Right atrium auricular region (tissue), 2 donors: ENCODE measurements around the gene HSPA4. TPM values are rescaled to one million over a fixed set of nuclear protein-coding genes. Genes with fewer than 3 reads are reported as not detected.
"Not testable (repeated sequence)": the region's sequence is repeated elsewhere in the genome, so short reads cannot be mapped to it uniquely, and the experiment has no call there.

Experiments used
- DNase-seq: peaks from one replicate; pipeline ENCODE4 v3.0.0-alpha.2; 2019; ENCODE audit warnings: low spot score
- H3K27ac ChIP-seq, 2 donors: fragments of 200-600 bp; sonication (generic); 1 replicate in 1 of 2; 2 replicates in 1 of 2; pipeline ENCODE4 v1.5.1; 2016 to 2019
- H3K27me3 ChIP-seq, 2 donors: fragments of 200-600 bp; sonication (generic); one replicate each; pipeline versions ENCODE4 v1.5.1 to v1.6.0; 2017 to 2019
- H3K36me3 ChIP-seq: fragments of 200-600 bp; sonication (generic); one replicate; pipeline ENCODE4 v1.5.1; 2016
- H3K4me1 ChIP-seq, 2 donors: fragments of 200-600 bp; sonication (generic); one replicate each; pipeline versions ENCODE4 v1.5.1 to v1.6.0; 2017 to 2019
- H3K4me3 ChIP-seq, 2 donors: fragments of 200-600 bp; sonication (generic); 1 replicate in 1 of 2; 2 replicates in 1 of 2; pipeline ENCODE4 v1.5.1; 2017 to 2019; ENCODE audit warnings: mild to moderate bottlenecking in 1 of 2, moderate library complexity in 1 of 2
- H3K9me3 ChIP-seq, 2 donors: fragments of 200-600 bp; sonication (generic); one replicate each; pipeline ENCODE4 v1.5.1; 2019
- total RNA-seq, 2 donors: library from RNA; depleted of rRNA; stranded (reverse); fragments of >200 nt; gene quantifications; one replicate each; pipeline ENCODE4 v1.1.0, GENCODE V29; 2016
- TF ChIP-seq, protein P1 (sequence below), 2 donors: fragments of 200-600 bp; sonication (generic); IDR thresholded peaks; one replicate each; pipeline ENCODE4 v1.5.1; 2019; ENCODE audit warnings: antibody characterized with exemption in 2 of 2

HSPA4 gene
- total RNA-seq, 2 donors from 2014 or later = 50.4 to 56.3 TPM

DNA sequence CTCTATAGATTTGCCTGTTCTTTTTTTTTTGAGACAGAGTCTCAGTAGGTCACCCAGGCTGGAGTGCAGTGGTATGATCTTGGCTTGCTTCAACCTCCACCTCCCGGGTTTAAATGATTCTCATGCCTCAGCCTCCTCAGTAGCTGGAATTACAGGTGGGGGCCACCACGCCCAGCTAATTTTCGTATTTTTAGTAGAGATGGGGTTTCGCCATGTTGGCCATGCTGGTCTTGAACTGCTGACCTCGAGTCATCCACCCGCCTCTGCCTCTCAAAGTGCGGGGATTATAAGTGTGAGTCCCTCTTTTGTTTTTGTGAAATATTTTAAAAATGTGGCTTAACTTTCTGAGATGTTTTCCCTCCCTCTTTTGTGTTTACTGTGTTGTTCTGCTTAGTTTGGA is 29.2 kb downstream of the HSPA4 start:
- no peak overlapping the region for H3K27ac ChIP-seq
- peaks cover 18% of the 10 kb centered on the region for H3K36me3 ChIP-seq
- TF ChIP-seq, protein P1, sequence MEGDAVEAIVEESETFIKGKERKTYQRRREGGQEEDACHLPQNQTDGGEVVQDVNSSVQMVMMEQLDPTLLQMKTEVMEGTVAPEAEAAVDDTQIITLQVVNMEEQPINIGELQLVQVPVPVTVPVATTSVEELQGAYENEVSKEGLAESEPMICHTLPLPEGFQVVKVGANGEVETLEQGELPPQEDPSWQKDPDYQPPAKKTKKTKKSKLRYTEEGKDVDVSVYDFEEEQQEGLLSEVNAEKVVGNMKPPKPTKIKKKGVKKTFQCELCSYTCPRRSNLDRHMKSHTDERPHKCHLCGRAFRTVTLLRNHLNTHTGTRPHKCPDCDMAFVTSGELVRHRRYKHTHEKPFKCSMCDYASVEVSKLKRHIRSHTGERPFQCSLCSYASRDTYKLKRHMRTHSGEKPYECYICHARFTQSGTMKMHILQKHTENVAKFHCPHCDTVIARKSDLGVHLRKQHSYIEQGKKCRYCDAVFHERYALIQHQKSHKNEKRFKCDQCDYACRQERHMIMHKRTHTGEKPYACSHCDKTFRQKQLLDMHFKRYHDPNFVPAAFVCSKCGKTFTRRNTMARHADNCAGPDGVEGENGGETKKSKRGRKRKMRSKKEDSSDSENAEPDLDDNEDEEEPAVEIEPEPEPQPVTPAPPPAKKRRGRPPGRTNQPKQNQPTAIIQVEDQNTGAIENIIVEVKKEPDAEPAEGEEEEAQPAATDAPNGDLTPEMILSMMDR (IDR thresholded peaks at IDR 0.05) = no peak
- no peak for DNase-seq
- H3K4me1 ChIP-seq = no peaks in the 10 kb centered on the region
- no peaks in the 10 kb centered on the region for H3K27me3 ChIP-seq
- H3K9me3 ChIP-seq = no peaks in the 10 kb centered on the region
- no peak overlapping the region for H3K4me3 ChIP-seq

DNA sequence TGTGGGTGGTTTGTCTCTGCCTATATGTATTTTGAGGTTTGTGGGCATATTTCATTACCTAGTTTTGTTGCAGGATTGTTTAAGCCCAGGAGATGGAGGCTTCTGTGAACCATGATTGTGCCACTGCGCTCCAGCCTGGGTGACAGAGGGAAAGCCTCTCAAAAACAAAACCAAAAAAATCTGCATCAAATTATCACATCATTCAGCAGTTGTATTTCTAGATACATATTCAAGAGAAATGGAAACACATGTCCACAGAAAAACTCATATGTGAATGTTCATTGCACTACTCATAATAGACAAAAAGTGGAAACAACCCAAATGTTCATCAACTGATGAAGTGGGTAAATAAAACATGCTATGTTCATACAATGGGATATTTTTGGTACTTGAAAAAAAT is 29.9 kb downstream of the HSPA4 start:
- no peak overlapping the region for H3K27ac ChIP-seq
- no peaks in the 10 kb centered on the region for H3K9me3 ChIP-seq
- H3K27me3 ChIP-seq = no peaks in the 10 kb centered on the region
- TF ChIP-seq, protein P1 (IDR thresholded peaks at IDR 0.05) = no peak
- no peak for DNase-seq
- H3K4me3 ChIP-seq = no peak overlapping the region
- no peaks in the 10 kb centered on the region for H3K4me1 ChIP-seq
- peaks cover 22% of the 10 kb centered on the region for H3K36me3 ChIP-seq

DNA sequence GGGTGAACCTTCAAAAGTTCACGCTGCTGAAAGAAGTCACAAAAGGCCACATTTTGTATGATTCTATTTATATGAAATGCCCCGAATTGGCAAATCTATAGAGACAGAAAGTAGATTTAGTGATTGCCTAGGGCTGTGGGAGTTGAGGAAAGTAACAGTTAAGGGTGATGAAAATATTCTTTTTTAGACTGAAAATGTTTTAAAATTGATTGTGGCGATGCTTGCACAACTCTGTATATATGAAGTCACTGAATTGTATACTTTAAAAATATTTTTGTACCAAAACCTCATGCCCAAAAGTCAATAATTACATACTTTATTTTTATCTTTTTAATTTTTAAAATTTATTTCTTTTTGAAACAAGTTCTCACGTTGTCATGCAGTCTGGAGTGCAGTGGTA is 30.3 kb downstream of the HSPA4 start:
- H3K36me3 ChIP-seq = peaks cover 22% of the 10 kb centered on the region
- DNase-seq = no peak
- H3K4me3 ChIP-seq = no peak overlapping the region
- H3K9me3 ChIP-seq = no peaks in the 10 kb centered on the region
- no peaks in the 10 kb centered on the region for H3K4me1 ChIP-seq
- TF ChIP-seq, protein P1 (IDR thresholded peaks at IDR 0.05) = no peak
- H3K27ac ChIP-seq = no peak overlapping the region
- H3K27me3 ChIP-seq = no peaks in the 10 kb centered on the region

DNA sequence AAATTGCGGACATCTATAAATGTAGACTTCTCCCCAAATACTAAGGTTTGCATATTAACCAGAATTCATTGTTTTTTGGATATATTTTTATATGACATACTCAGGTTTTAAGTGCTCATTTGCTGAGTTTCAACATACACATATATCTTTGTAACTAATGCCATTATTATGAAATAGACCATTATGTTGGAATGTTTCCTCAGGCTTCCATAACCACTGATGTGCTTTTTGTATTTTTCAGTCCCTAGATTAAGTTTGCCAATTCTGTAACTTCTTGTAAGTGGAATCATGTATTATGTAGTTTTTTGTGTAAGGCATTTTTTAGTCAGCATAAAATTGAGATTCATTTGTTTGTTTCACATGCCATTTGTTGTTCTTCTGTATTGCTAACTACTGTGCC is 32.1 kb downstream of the HSPA4 start:
- H3K27ac ChIP-seq = no peak overlapping the region
- peaks cover 32% of the 10 kb centered on the region for H3K36me3 ChIP-seq
- TF ChIP-seq, protein P1 (IDR thresholded peaks at IDR 0.05) = no peak

DNA sequence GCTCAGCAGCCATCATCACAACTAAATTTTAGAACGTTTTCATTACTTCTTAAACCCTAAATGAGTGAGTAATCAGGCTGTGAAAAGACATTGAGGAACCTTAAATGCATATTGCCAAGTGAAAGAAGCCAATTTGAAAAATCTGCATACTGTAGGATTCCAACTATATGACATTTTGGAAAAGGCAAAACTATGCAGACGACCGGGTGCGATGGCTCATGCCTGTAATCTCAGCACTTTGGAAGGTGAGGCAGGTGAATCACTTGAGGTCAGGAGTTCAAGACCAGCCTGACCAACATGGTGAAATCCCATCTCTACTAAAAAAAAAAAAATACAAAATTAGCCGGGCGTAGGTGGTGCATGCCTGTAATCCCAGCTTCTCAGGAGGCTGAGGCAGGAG is 33.4 kb downstream of the HSPA4 start:
- not testable (repeated sequence) for H3K27ac ChIP-seq, H3K4me3 ChIP-seq, H3K4me1 ChIP-seq, H3K9me3 ChIP-seq, H3K27me3 ChIP-seq, DNase-seq
- H3K36me3 ChIP-seq = peaks cover 44% of the 10 kb centered on the region

More for the DNA sequence above, 32.1 kb downstream of the HSPA4 start:
- H3K4me3 ChIP-seq = no peak overlapping the region
- H3K27me3 ChIP-seq = no peaks in the 10 kb centered on the region
- no peak for DNase-seq
- H3K4me1 ChIP-seq = no peaks in the 10 kb centered on the region
- no peaks in the 10 kb centered on the region for H3K9me3 ChIP-seq

DNA sequence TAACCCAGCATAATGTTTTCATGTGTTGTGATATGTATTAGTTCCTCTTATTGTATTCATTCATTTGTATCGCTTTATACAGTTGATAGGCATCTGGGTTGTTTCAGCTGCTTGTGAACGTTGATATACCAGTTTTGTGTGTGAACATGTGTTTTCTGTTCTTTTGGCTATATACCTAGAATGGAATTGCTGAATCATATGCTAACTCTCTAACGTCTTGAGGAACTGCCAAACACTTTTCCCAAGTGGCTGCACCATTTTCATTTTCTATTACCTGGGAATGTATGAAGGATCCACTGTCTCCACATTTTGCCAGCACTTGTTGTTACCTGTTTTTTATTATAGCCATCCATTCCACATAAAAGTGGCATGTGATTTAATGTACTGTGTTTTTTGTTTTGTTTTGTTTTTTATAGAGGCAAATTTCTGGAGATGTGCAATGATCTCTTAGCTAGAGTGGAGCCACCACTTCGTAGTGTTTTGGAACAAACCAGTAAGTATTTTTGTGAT is 34.6 kb downstream of the HSPA4 start:
- Histone ChIP-seq H3K4me1 (no peaks in the 10 kb centered on the region), H3K27ac (no peak overlapping the region), H3K9me3 (no peaks in the 10 kb centered on the region), H3K36me3 (peaks cover 51% of the 10 kb centered on the region), H3K27me3 (no peaks in the 10 kb centered on the region), H3K4me3 (no peak overlapping the region)
- no peak for DNase-seq
- TF ChIP-seq, protein P1 (IDR thresholded peaks at IDR 0.05) = no peak
